Measurements from ENCODE around the gene AGBL5.
A peak's percentile ranks its signal among the peaks of the same experiment; 100 is the strongest.
"Not testable (repeated sequence)": the region's sequence is repeated elsewhere in the genome, so short reads cannot be mapped to it uniquely, and the experiment has no call there.

The AGBL5 gene

DNA sequence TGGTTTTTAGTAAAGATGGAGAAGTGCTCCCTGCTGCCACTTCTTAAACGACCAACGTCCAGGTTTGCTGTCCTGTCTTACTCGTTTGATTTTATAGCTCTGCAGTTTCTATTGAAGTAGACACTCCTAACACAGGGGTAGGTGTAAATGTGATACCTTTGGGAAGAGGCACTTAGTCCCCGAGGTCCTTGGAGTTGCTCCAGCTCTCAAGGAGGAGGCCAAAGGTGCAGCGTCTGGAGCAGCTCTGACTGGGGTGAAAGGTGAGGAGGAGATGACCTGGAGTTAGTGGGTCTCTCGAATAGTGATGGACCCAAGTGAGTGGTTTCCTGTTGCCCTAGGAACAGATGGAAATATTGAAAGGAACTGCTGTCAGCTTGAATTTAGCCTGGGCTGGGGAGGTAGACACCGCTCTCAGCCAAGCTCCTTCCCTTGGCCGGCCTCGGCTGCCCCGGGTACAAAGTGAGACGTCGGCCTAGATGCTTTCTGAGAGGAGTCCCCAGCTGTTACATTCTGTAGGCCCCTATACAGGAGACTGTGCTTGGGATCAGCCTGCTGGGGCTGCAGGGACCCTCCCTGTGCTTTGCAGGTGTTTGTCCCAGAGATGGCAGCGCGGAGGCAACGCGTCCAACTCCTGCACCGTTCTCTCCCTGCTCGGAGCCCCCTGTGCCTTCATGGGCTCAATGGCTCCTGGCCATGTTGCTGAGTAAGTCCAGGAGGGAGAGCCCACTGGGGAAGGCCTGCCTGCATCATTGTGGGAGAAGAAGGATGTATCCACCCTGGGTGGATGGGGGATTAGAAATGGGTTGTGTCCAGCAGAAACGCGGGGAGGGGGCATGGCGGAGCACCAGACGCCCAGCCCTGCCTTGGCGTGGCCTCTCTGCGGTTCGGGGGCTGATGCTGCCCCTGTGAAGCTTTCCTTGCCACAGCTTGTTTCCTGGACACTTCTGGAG, 40.6 kb downstream of the AGBL5 start:
- DNase-seq (ENCODE audit: low spot score), result no peak

DNA sequence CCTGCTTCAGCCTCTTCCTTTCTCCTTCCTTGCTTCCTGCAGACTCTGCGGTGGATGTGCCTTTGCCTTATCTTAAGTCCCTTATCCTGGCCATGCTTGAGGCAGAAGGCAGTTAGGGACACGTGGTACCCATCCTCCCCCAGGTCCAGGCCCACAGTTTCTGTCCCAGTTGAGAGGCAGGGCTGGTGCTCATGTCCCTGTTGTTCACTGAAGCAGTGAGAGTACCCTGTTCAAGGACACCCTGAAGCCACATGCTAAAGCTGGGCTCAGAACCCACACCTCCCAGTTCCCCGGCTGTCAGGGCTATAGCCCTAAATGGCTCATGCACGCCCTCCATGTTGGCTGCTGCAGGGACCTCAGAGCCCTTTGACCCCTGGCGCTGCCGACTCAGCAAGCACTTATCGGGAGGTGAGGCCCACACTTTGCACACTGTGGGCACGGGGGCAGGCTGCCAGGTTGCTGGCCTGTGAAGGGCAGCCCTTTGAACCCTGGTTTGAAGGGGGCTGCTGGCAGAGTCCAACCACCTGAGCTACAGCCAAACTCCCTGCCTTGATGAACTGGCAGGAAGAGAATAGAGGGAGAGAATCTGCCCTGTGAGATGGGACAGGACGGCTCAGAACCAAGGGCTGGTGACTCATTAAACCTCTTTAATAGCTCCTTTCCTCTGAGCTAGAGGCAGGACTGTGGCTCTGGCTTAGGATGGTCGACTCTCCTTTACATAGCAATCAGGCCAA, 41.4 kb downstream of the AGBL5 start:
- no peak for DNase-seq (ENCODE audit: low spot score)

DNA sequence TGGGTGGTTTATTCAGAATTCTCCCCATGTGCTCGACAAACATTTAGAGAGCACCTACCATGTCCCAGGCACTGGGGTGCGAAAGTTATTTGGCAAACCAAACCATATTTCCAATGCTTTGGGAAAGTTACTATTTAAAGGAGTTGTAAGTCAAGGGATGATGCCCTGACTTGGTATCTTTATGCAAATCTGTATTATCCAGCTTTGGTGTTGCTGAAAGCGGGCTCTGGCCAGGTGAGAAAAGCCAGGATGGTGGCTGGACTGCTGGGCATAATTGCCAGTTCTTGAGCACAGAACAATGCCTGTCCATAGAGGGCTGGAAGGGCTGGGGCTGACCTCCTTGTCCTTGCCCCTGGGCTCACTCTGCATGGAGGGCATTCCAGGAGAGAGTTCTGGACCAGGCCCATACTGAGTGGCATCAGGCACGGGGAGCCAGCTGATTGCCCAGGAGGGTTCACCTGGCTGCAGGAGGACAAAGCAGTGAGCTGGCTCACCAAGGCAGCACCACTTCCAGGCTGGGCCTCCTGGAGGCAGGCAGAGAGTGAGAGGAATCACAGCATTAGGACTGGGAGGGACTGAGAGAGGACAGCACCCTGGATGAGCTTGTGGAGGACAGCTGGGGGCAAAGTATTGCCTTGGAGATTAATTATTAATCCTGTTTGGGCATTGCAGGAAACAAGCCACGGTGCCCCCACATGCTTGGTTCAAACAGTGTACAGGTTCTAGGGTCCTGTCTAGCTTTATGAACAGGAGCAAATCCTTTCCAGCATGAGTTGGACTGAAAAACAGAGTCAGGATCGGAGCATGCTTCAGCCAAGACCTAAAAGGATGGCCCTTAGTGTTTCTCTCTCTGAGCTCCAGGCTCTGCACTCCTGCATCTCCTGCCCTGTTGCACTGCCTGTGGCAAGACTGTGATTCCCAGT, 42.2 kb downstream of the AGBL5 start:
- DNase-seq (ENCODE audit: low spot score), result no peak

DNA sequence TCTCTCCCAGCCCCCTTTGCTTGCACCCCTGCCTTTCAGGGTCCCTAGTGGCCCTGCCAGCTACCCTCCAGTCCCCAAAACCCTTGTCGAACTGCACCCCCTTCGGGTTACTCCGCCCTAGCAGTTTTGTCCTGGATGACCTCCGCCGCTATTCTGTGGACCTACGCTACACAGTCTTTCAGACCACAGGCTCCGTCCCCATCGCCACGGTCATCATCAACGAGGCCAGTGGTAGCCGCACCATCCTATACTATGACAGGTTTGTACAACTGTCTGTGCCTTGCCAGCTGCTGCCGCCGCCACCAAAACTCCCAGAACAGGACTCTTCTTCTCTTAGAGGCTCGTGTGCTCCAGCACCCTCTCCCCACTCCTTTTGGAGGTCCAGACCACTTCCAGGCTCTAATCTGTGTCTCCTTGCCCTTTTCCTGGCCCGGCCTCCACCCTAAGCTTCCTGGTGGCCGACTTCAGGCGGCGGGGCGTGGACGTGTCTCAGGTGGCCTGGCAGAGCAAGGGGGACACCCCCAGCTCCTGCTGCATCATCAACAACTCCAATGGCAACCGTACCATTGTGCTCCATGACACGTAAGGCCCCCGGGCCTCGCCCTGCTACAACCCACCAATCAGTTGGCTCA, 43.0 kb downstream of the AGBL5 start:
- no peak for DNase-seq (ENCODE audit: low spot score)

DNA sequence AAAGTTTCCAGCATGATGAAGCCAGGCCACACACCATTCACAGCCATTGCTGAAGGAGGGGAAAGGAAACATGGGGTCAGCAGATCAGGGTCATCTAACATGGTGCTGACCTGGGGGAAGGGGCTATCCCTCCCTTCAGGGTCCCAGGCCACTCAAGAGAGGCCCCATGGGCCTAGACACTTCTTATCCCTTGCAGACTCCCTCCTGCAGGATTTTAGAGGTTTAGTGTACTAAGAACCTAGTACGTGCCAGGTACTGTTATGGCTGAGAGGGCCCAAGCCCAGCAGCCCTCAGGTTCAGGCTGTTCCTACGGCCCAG, 43.9 kb downstream of the AGBL5 start:
- no peak for DNase-seq (ENCODE audit: low spot score)

DNA sequence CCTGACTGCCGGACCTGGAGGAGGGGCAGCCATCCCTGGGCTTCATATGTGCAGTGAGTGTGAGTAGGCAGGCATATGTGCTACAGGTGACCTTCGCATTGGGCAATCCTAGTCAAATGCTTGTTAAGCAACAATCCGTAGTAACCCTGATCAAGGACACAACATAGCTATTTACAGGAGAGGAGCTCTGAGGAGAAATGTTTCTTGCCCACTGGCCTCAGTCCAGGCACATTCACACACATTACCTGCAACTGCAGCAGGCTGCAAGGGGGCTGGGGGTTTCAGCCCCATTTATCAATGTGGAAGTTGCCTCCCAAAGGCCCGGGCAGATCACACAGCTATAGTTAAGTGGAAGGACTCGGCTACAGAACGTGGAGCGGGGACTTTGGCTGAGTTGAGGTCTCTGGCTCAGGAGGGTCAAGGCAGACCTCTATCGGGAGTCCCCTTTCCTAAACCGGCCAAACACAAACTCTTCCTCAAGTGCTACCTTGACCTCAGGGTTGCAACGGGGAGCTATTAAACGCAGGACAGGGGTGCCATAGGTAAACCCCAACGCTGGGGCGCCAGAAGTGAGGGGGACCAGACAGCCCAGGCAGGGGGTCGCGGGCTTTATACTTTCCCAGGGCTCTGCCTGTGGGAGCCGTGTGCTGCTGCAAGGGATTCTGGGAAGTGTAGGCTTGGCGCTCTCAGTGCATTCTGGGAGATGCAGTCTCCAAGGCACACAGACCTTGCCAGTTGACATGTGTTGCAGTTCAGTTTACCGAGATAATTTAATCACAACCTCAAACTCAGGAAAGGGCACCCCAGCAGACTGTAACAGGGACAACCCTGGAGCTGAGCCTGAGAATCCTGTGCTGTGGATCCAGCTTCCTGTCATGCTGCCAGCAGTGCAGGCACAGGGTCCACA, 44.5 kb downstream of the AGBL5 start:
- DNase-seq (ENCODE audit: low spot score), result peak; percentile 83

DNA sequence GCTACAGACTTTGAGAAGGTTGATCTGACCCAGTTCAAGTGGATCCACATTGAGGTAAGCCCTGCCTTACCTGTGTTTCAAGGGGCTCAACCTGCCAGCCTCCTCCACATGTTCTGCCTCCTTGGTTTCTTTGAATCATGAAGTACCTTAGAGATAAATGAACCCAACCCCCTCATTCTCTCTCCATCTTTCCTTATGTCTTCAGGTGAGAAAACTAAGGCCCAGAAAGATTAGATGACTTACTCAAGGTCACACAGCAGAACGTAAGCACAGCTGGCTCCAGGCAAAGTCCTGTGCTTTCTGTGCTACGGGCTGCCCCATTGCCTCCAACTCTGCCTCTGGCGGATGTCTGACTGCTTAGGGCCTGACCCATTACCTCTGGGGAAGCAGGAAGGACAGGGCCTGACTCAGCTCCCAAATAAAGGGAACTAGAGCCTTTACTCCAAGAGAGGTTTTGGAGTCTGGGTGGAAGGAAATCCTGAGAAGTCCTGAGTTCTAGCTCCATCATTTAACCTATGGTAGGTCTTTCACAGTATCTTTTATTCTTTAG, 45.4 kb downstream of the AGBL5 start:
- no peak for DNase-seq (ENCODE audit: low spot score)

DNA sequence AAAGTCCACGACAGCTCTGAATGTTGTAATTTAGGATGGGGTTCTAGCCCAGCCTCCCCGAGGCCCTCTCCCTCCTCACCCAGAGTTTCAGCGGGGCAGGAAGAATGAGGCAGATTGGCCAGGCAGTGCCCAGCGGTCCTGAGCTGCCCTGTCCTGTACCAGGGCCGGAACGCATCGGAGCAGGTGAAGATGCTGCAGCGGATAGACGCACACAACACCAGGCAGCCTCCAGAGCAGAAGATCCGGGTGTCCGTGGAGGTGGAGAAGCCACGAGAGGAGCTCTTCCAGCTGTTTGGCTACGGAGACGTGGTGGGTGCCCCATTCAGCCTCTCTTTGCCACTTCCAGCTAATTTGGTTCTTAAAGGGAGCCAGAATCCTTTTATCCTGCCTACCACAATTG, 45.9 kb downstream of the AGBL5 start:
- no peak for DNase-seq (ENCODE audit: low spot score)

DNA sequence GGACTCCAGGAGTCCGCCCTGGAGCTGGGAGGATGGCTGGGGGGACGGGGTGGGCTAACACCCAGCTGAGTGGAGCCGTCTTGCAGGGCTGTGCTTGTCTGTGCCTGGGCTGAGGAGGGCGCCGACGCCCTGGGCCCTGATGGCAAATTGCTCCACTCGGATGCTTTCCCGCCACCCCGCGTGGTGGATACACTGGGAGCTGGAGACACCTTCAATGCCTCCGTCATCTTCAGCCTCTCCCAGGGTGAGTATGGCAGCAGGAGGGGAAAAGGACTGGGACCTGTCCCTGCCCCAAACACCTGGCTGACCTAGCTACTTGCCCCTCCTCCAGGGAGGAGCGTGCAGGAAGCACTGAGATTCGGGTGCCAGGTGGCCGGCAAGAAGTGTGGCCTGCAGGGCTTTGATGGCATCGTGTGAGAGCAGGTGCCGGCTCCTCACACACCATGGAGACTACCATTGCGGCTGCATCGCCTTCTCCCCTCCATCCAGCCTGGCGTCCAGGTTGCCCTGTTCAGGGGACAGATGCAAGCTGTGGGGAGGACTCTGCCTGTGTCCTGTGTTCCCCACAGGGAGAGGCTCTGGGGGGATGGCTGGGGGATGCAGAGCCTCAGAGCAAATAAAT, 48.0 kb downstream of the AGBL5 start:
- no peak for DNase-seq (ENCODE audit: low spot score)

DNA sequence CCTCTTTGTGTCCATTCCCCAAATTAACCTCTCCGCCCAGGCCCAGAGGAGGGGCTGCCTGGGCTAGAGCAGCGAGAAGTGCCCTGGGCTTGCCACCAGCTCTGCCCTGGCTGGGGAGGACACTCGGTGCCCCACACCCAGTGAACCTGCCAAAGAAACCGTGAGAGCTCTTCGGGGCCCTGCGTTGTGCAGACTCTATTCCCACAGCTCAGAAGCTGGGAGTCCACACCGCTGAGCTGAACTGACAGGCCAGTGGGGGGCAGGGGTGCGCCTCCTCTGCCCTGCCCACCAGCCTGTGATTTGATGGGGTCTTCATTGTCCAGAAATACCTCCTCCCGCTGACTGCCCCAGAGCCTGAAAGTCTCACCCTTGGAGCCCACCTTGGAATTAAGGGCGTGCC, 48.6 kb downstream of the AGBL5 start:
- DNase-seq (ENCODE audit: low spot score), result no peak

DNA sequence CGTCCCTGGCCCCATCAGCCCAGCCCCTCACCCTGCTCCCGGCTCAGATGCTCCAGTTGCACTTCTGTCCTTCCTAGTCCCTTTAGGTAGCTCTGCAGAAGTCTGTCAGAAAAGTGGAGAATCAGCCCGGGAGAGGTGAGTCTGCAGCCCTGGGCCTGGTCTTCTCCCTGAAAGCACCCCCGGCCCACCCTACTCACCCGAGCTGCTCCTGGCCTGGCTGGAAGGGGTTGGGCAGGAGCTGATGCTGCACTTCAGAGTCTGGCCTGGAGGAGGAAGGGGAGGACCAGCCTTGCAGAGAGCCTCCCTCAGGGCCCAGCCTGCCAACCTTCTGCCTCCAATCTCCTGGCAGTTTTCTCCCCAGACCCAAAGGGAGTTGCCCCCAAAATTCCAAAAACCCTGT, 50.9 kb downstream of the AGBL5 start:
- no peak for DNase-seq (ENCODE audit: low spot score)

DNA sequence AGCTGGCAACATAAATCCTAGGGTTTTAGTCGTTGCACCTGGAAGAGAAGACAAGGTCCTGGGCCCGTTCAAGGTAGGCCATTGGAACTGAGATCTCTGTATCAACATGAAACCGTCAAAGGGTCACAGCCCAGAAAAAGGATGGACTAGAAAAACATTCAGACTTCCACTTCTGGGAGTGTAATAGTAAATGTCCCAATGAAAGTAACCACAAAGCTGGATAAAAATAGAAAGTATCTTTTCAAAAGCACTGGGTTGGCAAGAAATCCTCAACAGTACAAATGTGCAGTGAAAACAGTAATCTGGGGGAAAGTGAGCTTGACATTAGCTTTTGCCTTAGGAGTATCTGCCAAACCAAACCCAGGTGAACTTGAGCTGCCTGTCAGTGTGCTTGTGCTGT, 54.5 kb downstream of the AGBL5 start:
- DNase-seq (ENCODE audit: low spot score), result no peak

DNA sequence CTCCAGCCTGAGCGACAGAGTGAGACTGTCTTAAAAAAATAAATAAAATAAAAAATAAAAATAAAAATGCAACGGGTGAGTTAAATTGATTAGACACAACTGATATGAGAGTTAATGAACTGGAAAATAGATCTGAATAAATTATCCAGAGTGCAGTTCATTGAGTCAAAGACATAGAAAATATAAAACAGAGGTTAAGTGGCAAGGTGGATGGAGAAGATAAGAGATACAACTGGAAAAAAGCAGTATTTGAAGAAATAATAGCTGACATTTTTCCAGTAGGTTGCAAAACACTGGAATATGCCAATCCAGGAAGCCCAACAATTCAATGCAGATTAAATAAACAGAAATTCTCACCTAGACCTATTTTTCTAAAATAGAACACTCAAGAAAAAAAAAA, 56.8 kb downstream of the AGBL5 start:
- DNase-seq (ENCODE audit: low spot score), result no peak

DNA sequence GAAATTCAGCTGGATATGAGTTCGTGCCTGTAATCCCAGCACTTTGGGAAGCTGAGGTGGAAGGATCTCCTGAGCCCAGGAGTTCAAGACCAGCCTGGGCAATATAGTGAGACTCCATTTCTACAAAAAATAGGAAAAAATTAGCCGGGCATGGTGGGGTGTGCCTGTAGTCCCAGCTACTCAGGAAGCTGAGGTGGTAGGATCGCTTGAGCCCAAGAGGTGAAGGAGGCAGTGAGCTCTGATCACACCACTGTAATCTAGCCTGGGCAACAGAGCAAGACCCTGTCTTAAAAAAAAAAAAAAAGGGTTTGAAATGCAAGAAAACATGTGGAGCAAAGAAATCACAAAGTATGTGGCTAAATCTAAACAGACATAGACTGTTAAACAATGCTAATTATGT, 57.6 kb downstream of the AGBL5 start:
- DNase-seq (ENCODE audit: low spot score), result no peak

DNA sequence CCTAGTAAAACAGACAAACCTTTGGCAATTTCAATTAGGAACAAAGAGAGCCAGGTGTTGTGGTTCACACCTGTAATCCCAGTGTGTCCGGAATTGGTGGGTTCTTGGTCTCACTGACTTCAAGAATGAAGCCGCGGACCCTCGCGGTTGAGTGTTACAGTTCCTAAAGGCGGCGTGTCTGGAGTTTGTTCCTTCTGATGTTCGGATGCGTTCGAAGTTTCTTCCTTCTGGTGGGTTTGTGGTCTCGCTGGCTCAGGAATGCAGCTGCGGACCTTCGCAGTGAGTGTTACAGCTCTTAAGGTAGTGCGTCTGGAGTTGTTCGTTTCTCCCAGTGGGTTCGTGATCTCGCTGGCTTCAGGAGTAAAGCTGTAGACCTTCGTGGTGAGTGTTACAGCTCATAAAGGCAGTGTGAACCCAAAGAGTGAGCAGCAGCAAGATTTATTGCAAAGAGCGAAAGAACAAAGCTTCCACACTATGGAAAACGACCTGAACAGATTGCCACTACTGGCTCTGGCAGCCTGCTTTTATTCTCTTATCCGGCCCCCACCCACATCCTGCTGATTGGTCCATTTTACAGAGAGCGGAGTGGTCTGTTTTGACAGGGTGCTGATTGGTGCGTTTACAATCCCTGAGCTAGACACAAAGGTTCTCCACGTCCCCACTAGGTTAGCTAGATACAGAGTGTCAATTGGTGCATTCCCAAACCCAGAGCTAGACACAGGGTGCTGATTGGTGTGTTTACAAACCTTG, 59.3 kb downstream of the AGBL5 start:
- DNase-seq (ENCODE audit: low spot score), result not testable (repeated sequence)

DNA sequence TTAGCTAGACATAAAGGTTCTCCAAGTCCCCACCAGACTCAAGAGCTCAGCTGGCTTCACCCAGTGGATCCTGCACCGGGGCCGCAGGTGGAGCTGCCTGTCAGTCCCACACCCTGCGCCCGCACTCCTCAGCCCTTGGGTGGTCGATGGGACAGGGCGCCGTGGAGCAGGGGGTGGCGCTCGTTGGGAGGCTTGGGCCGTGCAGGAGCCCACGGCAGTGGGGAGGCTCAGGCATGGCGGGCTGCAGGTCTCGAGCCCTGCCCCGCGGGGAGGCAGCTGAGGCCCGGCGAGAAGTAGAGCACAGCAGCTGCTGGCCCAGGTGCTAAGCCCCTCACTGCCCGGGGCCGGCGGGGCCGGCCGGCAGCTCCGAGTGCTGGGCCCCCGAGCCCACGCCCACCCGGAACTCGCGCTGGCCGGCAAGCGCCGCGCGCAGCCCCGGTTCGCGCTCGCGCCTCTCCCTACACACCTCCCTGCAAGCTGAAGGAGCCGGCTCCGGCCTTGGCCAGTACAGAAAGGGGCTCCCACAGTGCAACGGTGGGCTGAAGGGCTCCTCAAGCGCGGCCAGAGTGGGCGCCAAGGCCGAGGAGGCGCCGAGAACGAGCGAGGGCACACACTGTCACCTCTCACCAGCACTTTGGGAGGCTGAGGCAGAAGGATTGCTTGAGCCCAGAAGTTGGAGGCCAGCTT, 60.1 kb downstream of the AGBL5 start:
- not testable (repeated sequence) for DNase-seq (ENCODE audit: low spot score)

DNA sequence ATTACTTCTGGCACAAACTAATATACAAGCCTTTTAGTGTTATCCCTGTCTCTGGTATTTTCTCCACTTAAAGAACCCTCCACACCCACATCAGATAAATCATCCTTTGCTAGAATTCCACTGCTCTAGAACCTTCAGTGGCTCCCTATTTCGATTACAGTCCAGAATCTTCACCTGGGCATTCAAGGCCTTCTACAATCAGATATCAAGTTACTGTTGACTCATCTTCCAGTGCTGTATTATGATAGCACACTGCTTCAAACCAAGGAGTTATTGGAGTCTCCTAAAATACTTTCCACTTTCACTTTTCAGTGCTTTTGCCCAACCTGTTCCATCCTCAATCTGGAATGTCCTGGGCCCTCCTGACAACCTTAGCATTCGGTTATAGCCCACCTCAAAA, 64.1 kb downstream of the AGBL5 start:
- no peak for DNase-seq (ENCODE audit: low spot score)

DNA sequence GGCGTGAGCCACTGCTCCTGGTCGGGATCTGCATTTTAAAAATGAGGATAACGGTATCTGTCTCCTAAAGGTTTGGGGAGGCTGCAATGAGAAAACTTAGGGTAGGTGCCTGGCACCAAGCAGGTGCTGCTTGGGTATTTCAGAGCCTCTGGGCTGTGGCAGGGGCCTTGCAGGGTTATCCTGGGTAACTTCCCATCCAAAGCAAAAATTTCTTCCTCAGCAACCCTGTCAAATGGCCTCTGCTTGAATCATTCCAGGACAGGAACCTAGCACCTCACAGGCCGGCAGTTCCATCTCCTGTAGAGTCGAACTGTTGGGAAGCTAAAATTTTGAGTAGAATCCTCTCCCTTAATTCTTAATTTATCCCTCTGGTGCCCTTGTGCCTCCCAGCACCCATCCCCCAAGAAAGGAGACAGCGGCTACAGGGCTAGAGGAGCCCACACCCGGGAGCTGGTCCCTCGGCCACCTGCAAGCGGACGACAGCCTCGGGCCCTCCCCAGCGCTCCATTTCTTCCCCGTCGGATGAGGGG, 66.6 kb downstream of the AGBL5 start:
- peak; percentile 18 for DNase-seq (ENCODE audit: low spot score)

Data from GM03348 (cell line).